ENCODE results near the gene SPTBN4.

SPTBN4 gene

GRCh38 chr19:40549007-40549708 lies 82.4 kb downstream of the SPTBN4 start (continued):
- TF ChIP-seq ZNF704 (tag by site-specific recombination; IDR thresholded peaks at IDR 0.05) (no peak), ZFP41 (tag by site-specific recombination; IDR thresholded peaks at IDR 0.05; ENCODE audit: borderline replicate concordance) (no peak), YY2 (tag by site-specific recombination; IDR thresholded peaks at IDR 0.05) (no peak), ZBTB20 (tag by site-specific recombination; IDR thresholded peaks at IDR 0.05) (no peak), ZNF404 (tag by site-specific recombination; IDR thresholded peaks at IDR 0.05) (no peak), ZNF791 (tag by site-specific recombination; IDR thresholded peaks at IDR 0.05) (0 out of 2 replicates have a peak, but pooled peaks have one; percentile 41), ZNF558 (tag by site-specific recombination; IDR thresholded peaks at IDR 0.05) (no peak), ZFP69B (tag by site-specific recombination; IDR thresholded peaks at IDR 0.05) (peak; percentile 76; the same call in 1 of the 2 replicates), ZNF629 (tag by site-specific recombination; IDR thresholded peaks at IDR 0.05) (0 out of 2 replicates have a peak, but pooled peaks have one; percentile 23), ZBTB11 (tag by site-specific recombination; conservative IDR thresholded peaks at IDR 0.05; ENCODE audit: low read depth) (no peak), PRDM2 (tag by site-specific recombination; IDR thresholded peaks at IDR 0.05; ENCODE audit: borderline replicate concordance) (no peak), ZSCAN16 (tag by site-specific recombination; IDR thresholded peaks at IDR 0.05) (no peak), ZNF292 (tag by site-specific recombination; IDR thresholded peaks at IDR 0.05; ENCODE audit: borderline replicate concordance, low read depth) (no peak), REST (tag by site-specific recombination; IDR thresholded peaks at IDR 0.05) (no peak), ZNF48 (tag by site-specific recombination; IDR thresholded peaks at IDR 0.05) (no peak), ZBTB21 (tag by site-specific recombination; IDR thresholded peaks at IDR 0.05) (0 out of 2 replicates have a peak, but pooled peaks have one; percentile 9), ZNF555 (tag by site-specific recombination; conservative IDR thresholded peaks at IDR 0.05) (no peak), KLF8 (tag by site-specific recombination; IDR thresholded peaks at IDR 0.05) (peak; percentile 79), ZNF658 (tag by site-specific recombination; IDR thresholded peaks at IDR 0.05) (no peak), ZNF423 (tag by site-specific recombination; IDR thresholded peaks at IDR 0.05) (no peak), KLF7 (tag by site-specific recombination; IDR thresholded peaks at IDR 0.05; ENCODE audit: borderline replicate concordance) (peak; percentile 20), YY1 (tag by site-specific recombination; IDR thresholded peaks at IDR 0.05) (no peak)

All from HEK293 (cell line).